ENCODE measurements around the gene GJB3.

Gene GJB3

DNA sequence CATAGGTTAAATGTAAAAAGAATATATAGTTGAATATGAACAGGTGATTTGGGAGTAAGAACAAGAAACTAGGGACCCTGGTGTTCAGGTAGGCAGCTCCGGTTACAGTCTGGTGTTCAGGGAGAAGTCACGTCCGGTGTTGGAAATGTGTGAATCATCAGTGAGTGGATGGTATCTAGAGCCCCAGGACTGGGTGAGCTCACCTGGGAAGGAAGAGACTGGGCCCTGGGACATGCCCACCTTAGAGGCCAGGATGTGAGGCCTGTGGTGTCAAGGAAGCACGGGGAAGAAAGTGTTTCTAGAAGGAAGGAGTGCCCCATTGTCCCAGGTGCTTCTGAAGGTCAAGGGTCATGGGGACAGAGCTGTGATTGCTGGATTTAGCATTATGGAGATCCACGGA is 1.5 kb upstream of the GJB3 start:
- DNase-seq (ENCODE audit: extremely low read depth, low read depth) = no peak
- TF ChIP-seq, protein P1, sequence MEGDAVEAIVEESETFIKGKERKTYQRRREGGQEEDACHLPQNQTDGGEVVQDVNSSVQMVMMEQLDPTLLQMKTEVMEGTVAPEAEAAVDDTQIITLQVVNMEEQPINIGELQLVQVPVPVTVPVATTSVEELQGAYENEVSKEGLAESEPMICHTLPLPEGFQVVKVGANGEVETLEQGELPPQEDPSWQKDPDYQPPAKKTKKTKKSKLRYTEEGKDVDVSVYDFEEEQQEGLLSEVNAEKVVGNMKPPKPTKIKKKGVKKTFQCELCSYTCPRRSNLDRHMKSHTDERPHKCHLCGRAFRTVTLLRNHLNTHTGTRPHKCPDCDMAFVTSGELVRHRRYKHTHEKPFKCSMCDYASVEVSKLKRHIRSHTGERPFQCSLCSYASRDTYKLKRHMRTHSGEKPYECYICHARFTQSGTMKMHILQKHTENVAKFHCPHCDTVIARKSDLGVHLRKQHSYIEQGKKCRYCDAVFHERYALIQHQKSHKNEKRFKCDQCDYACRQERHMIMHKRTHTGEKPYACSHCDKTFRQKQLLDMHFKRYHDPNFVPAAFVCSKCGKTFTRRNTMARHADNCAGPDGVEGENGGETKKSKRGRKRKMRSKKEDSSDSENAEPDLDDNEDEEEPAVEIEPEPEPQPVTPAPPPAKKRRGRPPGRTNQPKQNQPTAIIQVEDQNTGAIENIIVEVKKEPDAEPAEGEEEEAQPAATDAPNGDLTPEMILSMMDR (IDR thresholded peaks at IDR 0.05; ENCODE audit: low read depth, low read length) = no peak

GRCh38 chr1:34779962-34780361 is 1.1 kb upstream of the GJB3 start:
- TF ChIP-seq, protein P1 (IDR thresholded peaks at IDR 0.05; ENCODE audit: low read depth, low read length) = no peak
- DNase-seq (ENCODE audit: extremely low read depth, low read depth) = no peak

GRCh38 chr1:34780528-34780927 is 486 bp upstream of the GJB3 start:
- no peak for DNase-seq (ENCODE audit: extremely low read depth, low read depth)
- TF ChIP-seq, protein P1 (IDR thresholded peaks at IDR 0.05; ENCODE audit: low read depth, low read length) = no peak

- DNase-seq (ENCODE audit: extremely low read depth, low read depth) = no peak
- TF ChIP-seq, protein P1 (IDR thresholded peaks at IDR 0.05; ENCODE audit: low read depth, low read length) = no peak
These were observed 904 bp downstream of the GJB3 start for GRCh38 chr1:34781844-34782391.

- TF ChIP-seq, protein P1 (IDR thresholded peaks at IDR 0.05; ENCODE audit: low read depth, low read length) = no peak
- DNase-seq (ENCODE audit: extremely low read depth, low read depth) = no peak
These were observed 3.8 kb downstream of the GJB3 start for GRCh38 chr1:34784751-34785221.

DNA sequence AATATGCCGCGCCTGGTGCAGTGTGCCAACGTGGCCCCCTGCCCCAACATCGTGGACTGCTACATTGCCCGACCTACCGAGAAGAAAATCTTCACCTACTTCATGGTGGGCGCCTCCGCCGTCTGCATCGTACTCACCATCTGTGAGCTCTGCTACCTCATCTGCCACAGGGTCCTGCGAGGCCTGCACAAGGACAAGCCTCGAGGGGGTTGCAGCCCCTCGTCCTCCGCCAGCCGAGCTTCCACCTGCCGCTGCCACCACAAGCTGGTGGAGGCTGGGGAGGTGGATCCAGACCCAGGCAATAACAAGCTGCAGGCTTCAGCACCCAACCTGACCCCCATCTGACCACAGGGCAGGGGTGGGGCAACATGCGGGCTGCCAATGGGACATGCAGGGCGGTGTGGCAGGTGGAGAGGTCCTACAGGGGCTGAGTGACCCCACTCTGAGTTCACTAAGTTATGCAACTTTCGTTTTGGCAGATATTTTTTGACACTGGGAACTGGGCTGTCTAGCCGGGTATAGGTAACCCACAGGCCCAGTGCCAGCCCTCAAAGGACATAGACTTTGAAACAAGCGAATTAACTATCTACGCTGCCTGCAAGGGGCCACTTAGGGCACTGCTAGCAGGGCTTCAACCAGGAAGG is 4.3 kb downstream of the GJB3 start:
- DNase-seq (ENCODE audit: extremely low read depth, low read depth) = no peak
- TF ChIP-seq, protein P1 (IDR thresholded peaks at IDR 0.05; ENCODE audit: low read depth, low read length) = no peak

DNA sequence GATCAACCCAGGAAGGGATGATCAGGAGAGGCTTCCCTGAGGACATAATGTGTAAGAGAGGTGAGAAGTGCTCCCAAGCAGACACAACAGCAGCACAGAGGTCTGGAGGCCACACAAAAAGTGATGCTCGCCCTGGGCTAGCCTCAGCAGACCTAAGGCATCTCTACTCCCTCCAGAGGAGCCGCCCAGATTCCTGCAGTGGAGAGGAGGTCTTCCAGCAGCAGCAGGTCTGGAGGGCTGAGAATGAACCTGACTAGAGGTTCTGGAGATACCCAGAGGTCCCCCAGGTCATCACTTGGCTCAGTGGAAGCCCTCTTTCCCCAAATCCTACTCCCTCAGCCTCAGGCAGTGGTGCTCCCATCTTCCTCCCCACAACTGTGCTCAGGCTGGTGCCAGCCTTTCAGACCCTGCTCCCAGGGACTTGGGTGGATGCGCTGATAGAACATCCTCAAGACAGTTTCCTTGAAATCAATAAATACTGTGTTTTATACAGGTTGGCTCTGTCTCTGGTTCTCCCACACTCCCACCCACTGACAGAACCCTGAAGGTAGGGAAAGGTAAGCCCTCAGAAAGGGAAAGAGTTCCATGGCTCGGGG is 5.0 kb downstream of the GJB3 start:
- no peak for DNase-seq (ENCODE audit: extremely low read depth, low read depth)
- TF ChIP-seq, protein P1 (IDR thresholded peaks at IDR 0.05; ENCODE audit: low read depth, low read length) = no peak
